Activated naive CD4-positive, alpha-beta T cell treated with Interleukin-2 at 50 U/mL for 16 hours (primary cell): ENCODE results near the gene SNRNP25.

Experiments
- DNase-seq: peaks from one replicate; pipeline ENCODE4 v3.0.0-alpha.2; 2020

The SNRNP25 gene

DNA sequence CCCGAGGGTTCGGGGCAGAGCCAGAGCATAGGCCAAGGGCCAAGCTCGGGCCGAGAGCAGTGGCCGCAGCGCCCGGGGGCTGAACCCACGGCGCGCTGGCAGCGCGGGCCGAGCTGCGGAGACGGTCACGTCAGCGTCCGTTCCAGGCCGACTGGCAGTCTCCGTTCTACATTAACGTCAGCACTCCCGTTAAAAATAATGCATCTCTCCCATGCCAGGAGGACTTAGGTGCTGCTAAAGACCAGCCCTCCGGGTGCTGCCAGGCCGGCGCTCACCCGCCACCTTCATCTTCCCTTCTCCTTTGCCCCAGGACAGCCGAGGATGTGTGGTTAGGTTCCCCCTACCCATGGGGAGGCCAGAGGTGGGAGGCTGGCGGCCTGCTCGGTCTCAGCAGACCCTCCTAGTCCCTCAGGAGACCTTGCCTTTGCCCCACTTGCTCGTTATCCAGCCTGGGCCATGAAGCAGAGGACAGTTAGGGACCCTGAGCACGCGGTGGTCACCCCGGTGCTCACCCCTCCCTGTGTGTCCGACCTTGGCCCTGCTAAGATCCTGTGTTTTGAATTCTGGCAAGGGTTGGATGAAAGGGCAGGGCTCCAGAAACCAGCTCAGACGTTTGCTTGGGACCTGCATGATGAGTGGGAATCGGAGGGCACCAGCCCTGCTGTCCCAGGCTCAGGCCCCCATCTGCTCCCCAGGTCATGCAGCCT lies 25.0 kb downstream of the SNRNP25 start:
- no peak for DNase-seq

DNA sequence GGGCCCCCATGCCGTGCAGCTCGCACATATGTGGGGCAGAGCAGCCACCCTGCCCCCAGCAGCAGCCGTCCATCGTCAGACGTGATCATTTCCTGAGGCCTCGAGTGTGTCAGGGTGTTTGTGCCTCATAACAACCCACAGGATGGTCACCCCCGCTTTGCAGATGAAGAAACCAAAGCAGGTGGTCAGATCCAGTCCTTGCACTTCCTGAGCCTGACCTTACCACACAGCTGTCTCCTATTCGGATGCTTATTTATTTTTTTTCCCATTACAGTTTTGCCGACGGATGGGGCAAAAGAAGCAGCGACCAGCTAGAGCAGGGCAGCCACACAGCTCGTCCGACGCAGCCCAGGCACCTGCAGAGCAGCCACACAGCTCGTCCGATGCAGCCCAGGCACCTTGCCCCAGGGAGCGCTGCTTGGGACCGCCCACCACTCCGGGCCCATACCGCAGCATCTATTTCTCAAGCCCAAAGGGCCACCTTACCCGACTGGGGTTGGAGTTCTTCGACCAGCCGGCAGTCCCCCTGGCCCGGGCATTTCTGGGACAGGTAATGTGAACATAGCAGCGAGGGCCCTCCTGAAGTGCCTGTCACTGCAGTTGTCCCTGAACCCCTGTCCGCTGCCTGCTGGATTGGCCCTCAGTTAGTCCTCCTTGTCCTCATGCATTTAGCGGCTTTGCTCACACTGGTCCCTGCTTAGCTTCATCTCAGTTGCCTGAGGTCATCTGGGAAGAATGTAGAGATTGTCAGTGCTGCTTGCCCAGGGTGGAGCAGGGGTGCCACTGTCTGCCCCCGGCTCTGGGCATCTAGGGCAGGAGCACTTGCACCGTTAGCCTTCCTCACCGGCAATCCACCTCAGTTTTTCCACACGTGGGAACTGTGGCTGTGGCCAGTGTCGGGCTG lies 25.8 kb downstream of the SNRNP25 start:
- no peak for DNase-seq

DNA sequence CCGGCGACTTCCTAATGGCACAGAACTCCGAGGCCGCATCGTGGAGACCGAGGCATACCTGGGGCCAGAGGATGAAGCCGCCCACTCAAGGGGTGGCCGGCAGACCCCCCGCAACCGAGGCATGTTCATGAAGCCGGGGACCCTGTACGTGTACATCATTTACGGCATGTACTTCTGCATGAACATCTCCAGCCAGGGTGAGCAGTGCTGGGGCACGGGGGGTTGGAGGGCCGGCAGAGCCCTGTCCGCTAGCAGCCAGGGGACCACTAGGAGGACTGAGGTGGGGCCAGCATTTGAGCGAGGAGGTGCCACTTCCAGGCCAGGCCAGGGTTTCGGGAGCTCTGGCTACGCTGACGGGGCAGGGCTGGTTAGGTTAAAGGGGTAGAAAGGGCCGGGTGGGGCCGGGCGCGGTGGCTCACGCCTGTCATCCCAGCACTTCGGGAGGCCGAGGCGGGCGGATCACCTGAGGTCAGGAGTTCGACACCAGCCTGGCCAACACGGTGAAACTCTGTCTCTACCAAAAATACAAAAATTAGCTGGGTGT lies 29.5 kb downstream of the SNRNP25 start:
- DNase-seq, result no peak

DNA sequence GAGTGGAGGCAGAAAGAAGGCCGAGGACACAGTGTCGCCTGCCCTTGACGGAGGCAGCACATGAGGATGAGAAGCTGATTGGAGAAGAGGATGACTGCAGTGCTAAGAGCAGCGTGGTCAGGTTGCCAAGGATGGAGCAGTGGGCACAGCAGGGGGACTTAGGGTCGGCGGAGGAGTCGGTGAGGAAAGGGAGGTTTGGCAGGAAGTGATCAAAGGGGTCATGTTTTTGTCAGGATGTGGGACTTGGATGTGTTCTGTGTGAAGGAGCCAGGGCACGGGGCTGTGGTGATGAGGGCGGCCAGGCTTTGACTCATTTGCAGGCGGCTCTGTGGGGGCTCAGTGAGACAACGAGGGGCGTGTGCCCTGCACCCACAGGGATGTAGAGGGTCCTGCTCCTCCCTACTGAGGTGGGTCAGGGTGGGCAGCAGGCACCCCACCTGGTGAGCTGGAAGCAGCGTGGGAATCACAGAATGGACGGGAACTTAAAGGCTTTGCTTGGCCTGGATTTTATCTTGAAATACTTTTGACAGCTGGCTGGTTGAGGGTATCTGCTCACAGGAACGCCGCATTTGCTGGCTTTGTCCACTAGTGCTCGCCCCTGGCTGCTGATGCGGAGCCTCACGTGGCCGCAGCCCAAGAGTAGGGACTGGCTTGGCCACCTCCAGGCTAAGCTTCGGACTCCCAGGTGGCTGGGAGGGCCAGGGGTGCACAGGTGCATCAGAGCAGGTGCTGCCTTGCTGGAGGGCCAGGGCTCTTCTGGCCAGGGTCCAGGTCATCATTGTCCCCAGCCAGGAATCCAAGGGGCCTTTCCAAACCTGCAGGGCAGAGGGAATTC lies 30.4 kb downstream of the SNRNP25 start:
- DNase-seq, result no peak

DNA sequence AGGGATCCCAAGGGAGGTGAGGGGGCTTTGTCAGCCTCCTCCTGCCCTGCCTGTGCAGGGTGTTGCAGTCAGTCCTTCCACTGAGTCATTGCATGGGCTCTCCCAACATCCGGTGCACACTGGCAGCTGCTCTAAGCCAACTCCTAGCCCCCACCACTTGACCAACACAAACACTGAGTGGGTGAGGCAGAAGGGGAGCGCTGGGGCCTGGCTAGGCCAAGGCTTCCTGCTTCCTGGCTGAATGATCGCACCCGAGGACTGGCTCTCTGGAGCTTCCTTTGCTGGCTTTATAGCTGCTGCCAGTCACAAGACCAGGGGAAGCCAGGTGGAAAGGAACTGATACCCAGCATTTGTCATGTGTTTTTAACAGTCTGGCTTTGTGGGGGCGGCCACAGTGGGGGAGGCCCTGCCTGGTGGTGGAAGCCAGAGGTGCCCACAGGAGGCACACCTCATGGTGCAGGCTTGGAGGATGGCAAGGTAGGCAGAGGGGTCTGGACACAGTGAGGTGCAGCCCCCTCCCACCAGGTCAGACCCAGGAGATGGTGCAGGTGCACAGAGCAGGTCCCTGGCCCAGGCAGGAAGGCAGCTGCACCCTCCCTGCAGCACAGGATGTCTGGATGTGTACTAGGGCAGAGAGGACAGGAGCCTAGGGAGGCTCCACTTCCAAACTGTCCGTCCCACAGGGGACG lies 31.2 kb downstream of the SNRNP25 start:
- peak; percentile 57 for DNase-seq

DNA sequence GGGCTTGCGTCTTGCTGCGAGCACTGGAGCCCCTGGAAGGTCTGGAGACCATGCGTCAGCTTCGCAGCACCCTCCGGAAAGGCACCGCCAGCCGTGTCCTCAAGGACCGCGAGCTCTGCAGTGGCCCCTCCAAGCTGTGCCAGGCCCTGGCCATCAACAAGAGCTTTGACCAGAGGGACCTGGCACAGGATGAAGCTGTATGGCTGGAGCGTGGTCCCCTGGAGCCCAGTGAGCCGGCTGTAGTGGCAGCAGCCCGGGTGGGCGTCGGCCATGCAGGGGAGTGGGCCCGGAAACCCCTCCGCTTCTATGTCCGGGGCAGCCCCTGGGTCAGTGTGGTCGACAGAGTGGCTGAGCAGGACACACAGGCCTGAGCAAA lies 31.8 kb downstream of the SNRNP25 start:
- DNase-seq, result no peak

DNA sequence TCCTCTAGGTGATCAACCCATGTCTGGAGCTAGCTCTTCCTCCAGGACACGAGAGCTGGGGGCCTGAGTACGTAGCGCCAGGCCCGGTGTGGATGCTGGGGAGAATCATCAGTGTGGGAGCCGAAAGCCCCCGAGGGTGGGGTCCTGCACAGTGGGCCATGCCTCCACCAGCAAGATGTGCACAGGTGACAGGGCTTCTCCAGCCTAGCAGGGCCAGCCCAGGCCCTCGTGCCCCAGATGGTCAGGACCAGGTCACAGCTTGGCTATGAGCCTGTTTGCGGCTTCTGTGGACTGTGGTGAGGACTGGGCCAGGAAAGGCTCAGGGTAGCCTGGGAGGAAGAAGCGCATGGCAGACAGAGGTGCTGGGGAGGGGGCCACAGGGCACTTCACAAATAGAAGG lies 32.2 kb downstream of the SNRNP25 start:
- no peak for DNase-seq

DNA sequence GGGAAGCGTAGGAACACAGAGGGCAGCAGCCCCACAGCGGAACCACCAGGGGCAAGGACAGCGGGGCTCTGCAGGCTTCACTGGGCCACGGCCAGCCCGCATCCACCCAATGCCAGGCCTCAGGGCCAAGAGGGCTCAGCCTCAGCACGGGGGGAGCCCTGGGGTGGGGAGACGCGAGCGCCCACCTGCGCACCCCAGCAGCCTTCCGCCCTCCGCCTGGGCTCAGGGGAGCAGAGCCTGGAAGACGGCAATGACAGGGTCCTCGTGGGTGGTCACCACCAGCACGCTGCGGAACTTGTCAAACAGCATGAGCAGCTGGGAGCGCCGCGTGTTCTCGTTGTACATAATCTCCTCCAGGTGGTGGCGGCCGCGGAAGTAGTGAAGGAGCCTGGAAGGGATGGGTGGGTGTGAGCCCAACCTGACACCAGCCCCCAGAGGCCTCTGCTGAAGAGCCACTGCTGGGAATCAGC lies 32.9 kb downstream of the SNRNP25 start:
- no peak for DNase-seq

DNA sequence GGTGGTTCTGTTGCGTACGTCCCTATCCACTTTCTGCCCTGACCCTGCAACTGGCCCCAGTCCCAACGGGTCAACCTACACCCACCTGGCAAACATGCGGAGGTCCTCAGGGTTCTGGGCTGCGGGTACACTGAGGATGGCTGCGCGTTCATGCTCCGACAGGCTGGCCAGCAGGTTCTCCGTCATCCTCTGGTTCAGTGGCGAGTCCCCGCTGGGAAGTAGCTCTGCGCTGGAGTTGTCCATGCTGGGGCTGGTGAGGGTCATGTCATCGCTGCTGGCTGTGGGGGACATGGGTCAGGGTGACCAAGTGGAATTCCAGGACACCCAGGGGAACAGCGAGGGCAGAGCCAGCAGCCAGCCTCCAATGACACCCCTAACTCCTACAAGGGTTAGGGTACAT lies 35.0 kb downstream of the SNRNP25 start:
- DNase-seq, result no peak

DNA sequence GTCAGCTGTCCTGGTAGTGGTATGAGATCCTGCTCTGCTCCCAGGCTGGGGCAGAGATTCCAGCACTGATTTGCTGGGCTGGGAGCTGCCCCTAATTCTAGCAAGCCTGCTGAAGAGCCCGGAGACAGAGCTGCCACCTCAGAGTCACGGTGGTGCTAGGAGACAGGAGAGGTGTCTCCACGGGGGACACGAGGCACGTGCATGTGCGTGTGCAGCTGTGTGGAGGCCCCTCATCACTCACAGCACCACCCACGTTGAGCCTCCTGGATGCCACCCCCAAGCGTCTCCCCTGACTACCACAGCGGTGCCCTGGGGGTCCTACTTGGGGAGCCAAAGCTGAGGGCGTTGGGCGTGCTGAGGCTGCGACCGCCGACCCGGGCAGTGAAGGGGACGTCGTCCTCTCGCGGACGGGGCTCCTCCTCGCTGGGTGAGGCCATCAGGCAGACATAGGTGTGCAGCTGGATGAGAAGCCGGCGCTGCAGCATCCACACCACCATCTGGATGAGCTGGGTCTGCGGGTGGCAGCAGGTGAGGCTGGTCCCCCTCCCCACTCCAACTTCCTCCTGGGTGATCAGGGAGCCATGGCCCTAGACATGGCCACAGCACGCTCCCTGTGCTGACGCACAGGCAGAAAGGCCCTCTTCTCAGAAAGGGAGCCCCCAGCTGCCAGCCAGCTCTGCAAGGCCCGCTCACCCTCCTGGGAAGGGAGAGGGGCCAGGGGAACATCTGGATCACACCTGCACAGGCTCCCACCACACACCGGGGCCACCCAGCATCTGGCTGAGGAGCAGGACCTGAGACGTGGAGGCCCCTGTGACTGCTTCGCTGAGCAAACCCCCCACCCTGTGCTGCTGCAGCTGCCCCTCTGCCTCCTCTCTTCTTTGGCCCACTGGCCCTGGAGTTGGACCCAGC lies 36.0 kb downstream of the SNRNP25 start:
- DNase-seq, result no peak

DNA sequence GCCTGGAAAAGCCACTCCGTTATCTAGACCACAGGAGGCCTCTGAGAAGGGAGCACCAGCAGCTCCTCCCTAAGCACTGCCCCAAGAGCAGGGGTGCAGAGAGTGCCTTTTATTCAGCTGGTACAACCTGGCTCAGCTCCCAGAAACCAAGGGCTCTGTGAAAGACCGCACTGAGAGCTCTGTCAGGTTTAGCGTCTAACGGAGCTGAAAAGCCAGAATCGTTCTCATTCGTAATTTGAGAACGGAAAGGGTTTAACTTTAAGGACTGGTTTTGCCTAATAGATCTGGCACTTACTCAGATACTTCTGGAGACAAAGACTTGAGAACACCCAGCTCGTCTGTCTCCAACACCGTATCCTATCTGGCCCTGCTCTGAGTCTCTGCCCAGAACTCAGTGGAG lies 37.9 kb downstream of the SNRNP25 start:
- DNase-seq, result no peak

DNA sequence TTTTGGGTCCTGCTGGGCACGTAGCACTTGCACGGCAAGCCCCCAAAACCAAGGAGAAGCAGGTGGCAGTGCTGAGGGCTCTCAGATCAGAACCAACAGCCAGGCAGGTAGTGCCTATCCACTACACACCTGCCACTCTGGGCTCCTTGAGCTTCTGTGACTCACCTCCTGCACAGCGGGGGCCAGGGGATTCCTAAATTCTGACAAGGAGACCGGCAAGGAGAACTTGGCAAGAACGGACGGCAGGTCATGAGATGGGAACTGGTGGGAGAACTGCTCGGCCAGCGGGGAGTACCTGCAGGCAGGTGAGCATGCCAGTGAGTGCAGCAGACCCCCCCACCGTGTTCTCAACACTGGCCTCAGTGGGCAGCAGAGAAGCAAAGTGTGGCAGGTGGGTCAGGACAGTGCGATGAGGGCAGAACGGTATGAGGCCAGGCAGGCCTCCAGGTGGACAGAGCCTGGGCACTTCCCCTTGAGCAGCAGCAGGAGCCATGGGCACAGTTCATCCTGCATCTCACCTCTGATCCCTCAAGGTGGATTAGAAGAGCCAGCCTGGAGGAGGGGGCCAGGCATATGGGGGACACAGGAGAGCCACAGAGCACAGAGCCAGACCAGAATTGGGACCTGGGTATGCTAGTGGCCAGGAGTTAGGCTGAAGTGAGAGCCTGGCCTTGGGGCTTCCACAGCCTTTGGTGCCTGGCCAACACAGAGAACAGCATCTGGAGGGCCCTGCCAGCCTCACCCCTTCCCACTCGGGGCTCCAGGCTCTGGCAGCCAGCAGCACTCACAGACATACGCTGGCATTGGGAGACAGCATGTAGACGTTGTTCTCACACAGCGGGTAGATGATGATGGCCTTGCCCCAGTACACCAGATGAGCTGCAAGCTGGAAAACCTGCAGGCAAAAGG lies 39.1 kb downstream of the SNRNP25 start:
- no peak for DNase-seq

DNA sequence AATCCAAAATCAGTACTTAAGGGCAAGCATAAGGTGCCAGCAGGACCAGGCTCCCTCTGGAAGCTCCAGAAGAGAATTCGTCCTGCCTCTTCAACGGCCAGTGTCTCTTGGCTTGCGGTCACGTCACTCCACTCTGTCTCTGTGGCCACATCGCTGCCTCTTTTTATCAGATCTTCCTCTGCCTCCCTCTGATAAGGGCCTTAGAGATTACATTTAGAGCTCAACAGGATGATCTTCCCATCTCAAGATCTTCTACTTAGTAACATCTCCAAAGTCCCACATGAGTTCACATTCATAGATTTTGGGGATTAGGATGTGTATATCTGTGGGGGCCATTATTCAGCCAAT lies 41.3 kb downstream of the SNRNP25 start:
- DNase-seq, result no peak

DNA sequence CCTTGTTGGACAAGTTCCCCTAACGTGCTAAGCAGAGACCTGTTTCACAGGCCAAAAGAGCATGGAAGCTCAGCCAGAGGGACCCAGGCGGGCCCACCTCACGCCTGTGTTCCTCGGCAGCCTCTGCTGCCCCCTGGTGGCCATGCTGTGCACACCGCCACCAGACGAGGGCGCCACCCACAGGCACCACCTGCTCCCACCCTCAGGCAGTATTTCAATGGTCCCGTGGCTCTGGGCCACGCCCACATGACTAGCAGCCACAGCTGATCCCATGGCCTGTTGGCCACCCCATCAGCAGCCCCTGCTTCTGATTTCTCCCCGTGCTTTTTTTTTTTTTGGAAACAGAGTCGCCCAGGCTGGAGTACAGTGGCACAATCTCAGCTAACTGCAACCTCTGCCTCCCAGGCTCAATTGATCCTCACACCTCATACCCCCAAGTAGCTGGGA lies 43.3 kb downstream of the SNRNP25 start:
- peak; percentile 89 for DNase-seq

DNA sequence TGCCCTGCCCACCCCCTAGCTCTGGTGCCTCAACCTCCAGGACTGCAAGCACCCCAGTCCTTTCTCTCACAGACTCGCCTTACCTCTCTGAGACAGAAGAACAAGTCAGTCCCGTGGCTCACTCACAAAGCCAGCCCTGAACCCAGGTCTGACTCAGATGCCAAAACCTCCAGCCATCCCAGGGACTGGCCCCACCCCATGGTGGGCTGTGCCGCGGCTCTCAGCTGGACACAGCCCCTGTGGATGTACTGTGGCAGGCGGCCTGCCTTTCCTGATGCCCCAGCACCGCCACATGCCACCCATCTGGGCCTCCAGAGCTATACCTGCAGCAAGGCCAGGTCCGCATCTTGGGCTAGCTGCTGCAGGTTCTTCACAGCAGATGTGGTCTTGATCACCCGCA lies 44.2 kb downstream of the SNRNP25 start:
- no peak for DNase-seq

DNA sequence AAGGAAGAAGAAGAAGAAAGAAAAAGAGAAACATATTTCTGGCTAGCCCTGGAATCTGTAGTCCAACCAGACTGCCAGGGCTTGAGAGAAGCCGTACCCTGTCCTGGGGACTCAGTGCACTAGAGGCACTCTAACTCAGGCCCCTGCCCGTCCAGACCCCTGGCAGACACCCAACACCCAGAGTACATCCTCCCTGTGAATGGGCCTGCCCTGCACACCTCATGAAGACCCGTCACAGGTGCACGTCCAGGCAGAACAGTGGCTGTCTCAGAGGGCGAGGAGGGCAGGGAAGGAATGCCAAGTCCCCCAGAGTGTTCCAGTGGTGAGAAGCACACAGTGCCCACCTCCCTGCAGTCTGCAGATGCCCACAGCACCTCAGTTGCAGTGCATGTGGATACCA lies 47.4 kb downstream of the SNRNP25 start:
- DNase-seq, result no peak

DNA sequence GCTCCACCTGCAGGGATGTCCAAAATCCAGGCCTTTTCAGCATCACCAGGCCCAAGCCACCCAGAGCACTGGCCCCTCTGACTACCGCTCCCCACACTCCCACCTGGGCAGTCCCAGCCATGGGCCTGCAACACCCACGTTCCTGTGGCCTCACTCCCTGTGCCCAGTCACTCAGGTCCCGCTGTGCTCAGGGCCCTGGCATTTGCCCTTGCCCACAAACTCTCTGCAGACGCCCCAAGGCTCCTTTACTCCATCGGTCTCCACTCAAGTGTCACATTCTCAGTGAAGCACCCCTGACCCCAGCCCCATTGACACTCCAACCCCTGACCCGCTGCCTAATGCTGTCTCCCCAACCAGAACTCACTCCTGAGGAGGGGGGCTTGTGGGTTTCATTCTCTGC lies 48.0 kb downstream of the SNRNP25 start:
- no peak for DNase-seq

DNA sequence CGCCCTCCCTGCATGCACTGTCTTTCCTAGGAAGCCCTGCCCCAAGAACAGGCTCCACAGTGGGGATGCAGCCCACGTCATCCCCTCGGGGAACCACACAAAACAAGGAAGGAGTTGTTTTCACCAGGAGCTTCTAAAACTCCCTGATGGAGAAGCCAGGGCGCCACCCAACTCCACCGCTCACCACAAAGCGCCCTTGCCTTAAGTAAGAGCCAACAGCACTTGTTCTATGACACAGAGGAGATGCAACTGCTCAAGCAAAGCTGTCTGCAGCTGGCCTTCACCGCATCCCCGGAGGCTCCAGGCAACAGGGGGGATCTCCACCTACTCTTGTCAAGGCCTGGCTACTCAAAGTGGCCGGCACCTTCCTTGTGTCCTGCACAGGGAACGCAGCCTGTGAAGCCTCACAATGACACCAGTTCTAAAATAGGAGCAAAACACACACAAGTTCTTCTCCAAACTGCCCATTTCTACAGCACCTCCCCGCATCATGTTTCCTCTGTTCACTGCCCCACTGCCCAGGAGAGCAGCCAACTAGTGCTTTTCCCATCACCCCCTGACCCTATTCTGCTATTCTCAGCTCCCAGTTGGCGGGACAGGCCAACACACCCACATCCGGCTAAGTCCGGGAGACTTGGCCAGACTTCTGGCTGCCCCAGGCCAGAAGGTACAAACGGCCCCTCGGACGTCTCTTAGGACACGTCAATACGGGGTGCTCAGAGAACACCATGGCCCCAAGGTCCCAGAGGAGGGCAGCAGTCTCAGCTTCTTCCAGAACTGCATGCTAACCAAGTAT lies 48.6 kb downstream of the SNRNP25 start:
- no peak for DNase-seq

DNA sequence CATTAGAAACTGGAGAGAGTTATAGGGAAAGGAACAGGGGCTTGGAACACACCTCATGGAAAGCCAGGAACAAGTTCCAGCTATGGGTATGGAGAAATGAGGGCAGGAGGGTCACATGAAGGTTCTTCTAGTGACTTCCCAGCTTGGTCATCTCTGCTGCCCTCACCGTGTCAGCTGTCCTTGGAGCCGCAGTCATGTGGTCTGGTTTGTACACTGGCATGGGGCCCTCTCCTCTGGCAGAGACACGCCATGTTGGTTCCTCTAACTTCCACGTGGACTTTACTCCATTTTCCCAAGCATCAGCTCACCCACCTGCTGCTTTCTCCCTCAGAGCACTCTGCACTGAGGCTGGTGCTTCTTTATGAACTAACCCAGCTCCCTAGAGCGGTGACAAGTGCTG lies 50.7 kb downstream of the SNRNP25 start:
- DNase-seq, result no peak
